GM19035 (cell line): Measurements from ENCODE around the gene DAPK2.
"Not testable (repeated sequence)": the region's sequence is repeated elsewhere in the genome, so short reads cannot be mapped to it uniquely, and the experiment has no call there.

Source experiments
- ATAC-seq: cut with Tn5 transposase; IDR thresholded peaks from one replicate; pipeline ENCODE4 v1.9.1; 2021; ENCODE audit not compliant: unreplicated experiment

DAPK2 gene

DNA sequence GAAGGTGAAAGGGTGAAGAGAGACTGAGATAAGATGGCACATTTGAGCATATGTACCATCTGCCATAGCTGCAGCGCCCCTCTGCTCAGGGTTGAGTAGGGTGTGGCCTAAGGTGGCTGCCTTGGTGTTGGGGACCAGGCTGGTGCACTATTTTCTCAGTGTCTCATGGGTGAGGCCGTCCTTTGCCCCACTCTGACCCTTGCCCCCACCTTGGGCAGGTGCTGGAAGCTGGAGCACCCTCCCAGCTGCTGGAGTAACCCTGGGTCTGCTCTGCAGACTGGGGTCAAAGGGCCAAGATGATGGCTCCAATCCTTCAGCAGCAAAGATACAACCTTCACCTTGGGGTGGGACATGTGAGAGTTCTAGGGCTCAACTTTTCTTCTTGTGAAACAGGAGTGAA, 69.2 kb downstream of the DAPK2 start:
- no peak for ATAC-seq

DNA sequence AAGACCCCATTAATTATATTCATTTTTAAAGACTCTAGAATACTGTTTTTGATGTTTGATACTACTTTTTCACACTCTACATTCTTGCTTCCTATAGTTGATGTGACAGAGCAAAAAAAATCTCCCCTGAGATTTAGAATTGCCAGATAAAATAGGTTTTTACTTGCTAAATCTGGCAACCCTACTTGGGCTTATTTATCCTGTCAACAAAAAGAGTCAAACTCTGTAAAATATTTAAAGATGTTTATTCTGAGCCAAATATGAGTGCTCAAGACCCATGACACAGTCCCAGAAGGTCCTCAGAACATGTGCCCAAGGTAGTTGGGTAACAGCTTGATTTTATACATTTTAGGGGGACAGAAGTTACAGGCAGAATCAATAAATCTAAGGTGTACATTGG, 72.3 kb downstream of the DAPK2 start:
- ATAC-seq = no peak

DNA sequence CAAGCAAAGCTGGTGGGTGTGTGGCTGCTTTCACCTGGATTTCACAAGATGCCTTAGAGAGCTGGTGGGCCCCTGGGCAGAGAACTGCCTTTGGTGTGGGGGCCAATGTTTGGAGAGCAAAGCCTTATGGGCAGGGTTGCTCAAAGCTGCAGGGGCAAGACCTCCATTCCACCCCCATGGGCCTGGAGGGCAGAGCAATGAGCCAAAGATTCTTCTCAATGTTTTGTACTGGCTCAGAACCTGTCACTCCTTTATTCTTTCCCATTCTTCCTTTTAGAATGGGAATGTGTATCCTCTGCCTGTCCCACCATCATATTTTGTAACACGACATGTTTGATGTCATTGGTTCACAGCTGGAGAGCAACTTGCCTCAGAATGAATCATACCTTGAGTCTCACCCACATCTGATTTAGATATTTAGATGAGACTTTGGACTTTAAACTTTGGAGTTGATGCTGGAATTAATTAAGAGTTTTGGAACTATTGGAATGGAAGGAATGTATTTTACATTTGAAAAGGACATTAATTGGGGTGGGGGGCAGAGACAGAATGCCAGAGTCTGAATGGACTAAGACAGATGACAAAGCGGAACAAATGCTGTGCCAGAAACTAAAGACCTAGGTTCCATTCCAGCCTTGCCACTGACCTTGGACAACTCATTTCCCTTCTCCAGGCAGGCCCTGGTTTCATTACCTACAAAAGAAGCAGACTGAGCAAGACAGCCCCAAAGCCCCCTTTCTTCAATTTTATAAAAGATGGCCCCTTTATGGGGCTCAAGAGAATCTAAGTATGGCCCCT, 72.9 kb downstream of the DAPK2 start:
- no peak for ATAC-seq

DNA sequence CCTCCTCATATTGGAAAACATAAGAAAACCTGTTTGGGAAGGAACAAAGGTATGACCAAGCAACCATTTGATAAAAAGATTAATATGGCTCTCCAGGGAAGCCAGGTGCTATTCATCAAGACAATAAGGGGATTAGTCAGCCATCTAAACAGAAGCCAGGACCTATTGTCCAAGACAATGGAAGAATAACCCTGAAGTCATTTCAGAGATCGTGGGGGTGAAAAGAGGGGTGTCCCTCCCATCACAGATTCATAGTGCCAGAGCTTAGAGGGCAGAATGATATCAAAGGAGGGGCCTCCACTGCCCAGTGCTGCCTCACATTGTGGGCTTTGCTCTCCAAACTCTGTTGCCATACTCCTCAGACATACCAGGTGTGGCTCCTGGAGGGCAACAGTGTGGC, 73.5 kb downstream of the DAPK2 start:
- ATAC-seq = no peak

DNA sequence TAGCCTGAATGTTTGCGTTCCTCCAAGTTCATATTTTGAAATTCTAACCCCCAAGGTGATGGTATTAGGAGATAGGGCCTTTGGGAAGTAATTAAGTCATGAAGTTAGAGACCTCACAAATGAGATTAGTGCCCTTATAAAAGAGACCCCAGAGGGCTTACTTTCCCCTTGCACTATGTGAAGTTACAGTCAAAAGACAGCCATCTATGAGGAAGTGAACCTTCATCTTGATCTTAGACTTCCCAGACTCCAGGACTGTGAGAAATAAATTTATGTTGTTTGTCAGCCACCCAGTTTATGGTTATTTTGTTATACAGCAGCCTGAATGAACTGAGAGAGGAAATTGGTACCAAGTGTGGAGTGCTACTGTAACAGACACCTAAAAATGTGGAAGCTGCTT, 74.4 kb downstream of the DAPK2 start:
- ATAC-seq = no peak

DNA sequence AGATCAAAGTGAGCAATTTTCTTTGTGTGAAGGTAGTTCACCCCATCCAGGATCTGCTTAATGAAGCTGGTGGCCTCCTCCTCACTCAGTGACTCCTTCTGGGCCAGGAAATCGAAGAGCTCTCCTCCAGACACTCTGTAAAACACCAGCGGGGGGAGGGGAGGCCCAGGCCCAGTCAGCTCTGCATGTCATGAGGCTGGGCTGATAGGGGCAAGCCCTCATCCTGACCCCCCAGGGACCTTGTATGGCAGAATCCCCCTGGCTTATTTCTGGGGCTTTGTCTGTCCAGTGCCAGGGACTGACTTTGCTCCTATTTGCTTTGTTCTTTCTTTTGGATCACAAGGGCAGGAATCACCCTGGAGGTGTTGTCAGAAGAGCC, 74.9 kb downstream of the DAPK2 start:
- ATAC-seq = peak; percentile 16

DNA sequence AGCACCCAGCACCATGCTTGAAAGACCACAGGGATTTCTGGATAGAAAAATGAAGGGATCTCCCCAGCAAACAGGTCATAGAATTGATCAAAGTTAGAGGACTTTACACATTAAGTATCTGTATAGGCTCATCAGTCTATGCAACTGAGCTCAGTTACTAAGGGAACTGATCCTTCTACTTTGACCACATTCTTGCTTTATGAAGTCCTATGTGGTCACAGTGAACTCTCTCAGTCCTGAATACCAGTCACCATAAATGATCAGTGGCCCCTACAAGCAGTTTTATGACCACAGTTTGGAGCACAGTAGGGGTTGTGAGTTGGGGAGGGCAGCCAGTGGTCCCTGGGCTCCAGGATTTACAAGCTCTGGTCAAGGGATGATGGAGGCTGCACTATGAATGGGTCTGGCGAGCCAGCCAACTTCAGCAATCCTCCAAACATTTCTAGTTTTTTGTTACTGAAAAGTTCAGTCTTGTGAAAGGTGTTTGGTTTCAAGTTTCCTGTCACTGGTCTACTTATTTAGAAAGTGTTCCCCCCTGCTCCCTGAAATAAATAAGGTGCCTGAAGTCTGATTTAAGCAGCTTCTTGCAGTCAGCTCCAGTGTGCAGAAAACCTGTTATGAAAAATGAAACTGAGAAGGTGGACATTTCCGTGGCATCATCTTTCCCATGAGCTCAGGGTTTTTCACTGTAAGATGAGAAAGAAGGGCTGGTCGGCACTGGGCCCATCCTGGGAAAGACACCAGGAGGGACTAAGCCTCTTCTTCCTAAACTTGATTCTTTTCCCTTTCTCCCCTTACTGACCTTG, 75.5 kb downstream of the DAPK2 start:
- ATAC-seq = peak; percentile 87

DNA sequence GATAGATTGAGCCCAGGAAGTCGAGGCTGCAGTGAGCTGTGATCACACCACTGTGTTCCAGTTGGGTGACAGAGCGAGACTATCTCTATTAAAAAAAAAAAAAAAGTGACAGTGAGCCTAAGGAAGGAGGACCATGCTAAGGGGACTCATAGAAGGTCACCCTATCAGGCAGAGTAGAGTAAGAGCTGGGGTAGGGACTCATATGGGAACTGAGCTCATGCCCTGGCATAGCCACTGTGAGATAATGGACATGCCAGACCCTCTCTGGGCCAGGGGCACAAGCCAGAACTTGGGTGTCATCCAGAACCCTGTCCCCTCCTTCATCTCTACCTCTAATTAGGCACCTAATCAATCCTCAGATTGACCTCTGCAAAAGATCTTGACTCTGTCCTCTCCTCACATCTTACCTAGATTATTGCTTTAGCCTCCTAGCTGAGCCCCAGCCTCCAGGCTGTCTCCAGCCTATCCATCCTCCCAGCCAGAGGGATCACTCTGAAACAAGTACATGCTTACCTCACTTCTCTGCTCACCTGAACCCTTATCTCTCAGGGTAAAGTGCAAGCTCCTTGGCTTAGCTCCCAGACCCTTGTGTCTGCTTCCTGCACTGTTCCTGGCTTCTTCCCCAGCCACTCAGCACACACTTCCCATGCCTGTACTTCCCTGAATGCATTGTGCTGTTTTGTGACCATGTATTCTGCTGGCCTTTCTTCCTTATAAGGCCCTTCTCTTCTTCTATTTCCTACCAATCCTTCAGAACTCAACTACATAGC, 76.4 kb downstream of the DAPK2 start:
- ATAC-seq = no peak

DNA sequence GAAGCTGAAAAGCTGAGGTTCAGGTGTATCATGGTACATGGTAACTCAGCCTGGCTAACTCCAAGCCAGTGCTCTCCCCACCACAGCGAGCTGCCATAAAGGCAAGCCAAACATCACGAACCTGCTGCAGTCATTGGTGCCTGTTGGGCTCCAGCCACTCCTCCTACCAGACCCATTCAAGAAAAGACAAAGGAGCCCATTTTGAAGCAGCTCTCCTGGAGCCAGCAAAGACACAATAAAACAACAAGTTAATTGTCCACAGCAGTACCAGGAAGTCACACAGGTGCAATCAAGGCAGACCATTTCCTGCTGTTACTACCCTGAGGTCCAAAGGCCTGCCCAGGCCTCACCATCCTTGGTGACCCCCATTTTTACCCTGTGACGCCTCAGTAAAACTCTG, 77.6 kb downstream of the DAPK2 start:
- no peak for ATAC-seq

DNA sequence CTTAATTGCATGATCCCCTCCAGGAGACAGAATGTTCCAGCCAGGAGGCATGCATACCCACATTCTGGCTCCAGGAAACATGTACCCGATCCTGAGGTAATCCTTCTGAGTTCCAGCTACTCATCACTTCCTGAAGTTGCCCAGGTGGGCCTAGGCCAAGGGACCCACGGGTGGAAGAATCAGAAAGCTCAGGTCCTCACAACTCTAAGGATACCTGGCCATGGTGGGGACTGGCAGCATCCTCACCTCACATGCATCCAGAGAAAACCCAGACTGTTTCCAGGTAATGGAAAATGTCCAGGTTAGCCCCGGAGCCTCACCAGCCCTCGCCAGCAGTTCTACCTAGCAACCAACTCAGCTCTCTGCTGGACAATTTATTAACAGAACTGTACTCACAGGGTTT, 78.2 kb downstream of the DAPK2 start:
- ATAC-seq = no peak

DNA sequence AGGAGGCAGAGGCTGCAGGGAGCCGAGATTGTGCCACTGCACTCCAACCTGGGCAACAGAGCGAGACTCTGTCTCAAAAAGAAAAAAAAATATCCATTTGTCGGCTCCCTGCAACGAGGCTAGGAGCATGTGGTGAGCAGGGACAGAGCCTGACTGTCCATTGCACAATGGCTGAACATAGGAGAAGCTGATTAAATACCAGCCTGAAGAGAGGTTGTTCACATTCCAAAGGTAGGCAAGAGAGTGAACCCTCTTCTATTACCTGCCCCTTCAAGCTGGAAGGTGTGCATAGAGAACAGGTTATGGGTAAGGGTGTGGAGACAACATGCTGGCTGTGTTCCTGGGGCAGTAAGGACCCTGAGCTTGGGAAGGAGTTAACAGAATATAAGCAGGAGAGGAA, 78.7 kb downstream of the DAPK2 start:
- no peak for ATAC-seq

DNA sequence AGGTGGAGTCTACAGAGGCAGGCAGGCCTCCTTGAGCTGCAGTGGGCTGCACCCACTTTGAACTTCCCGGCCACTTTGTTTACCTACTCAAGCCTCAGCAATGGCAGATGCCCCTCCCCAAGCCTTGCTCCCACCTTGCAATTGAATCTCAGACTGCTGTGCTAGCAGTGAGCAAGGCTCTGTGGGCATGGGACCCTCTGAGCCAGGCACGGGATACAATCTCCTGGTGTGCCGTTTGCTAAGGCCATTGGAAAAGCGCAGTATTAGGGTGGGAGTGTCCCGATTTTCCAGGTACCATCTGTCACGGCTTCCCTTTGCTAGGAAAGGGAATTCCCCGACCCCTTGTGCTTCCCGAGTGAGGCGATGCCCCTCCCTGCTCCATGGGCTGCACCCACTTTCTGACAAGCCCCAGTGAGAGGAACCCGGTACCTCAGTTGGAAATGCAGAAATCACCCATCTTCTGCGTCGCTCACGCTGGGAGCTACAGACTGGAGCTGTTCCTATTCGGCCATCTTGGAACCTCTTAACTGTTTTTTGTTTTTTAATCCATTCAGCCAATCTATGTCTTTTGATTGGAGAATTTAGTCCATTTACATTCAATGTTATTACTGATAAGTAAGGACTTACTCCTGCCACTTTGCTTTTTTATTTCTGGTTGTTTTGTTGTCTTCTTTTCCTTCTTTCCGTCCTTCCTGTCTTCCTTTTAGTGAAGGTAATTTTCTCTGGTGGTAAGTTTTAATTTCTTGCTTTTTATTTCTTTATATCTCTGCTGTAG, 83.2 kb downstream of the DAPK2 start:
- ATAC-seq = not testable (repeated sequence)

DNA sequence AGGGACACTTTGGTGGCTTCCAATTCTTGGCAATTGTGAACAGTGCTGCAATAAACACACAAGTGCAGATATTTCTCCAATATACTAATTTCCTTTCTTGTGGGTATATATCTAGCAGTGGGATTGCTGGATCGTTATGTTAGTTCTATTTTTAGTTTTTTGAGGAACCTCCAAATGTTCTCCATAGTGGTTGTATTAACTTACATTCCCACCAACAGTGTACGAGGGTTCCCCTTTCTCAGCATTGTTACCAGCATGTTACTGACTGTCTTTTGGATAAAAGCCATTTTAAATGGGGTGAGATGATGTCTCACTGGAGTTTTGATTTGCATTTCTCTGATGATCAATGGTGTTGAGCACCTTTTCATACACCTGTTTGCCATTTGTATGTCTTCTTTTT, 92.8 kb downstream of the DAPK2 start:
- no peak for ATAC-seq

DNA sequence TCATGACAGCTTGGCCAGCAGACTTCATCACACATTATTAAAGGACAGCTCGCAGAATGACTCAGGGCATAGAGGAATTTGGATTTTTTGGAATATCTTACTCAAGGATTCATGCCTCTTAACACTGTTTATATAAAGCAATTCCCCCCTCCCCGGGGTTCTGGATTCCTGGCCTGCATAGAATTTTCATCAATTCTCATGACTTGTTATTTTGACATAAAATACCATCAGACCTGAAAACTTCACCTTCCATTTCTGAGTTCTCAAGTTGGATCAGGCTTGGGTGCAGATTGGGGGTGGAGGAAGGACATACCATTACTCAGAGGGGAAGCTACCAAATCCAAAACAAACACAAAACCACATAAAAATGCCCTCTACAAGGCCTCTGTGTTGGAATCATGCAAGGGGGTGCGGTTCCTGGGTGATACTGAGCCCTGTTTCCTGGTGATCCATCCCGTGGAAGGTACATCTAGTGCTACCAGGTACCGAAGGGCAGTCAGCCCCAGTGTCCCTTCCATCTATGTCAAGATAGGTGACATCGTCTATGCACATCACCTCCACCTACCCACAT, 95.3 kb downstream of the DAPK2 start:
- ATAC-seq = no peak

DNA sequence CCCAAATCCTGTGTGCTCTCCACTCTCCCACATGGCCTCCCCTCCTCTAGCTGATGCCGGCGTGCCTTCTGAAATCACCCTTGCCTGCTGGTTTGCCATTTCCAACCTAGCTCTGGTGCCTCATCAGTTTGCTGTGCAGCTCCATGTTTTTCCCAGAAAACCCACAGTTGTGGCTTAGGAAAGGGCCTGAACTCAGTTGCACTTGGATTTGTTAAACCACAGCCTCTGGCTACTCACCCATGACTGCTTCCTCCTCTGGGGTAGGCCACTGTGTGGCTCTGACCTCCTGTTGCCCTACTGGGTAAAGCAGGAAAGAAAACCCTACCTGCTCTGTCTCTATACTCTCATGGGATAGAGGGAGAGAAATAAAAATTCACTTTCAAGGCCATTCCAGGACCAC, 97.3 kb downstream of the DAPK2 start:
- no peak for ATAC-seq

DNA sequence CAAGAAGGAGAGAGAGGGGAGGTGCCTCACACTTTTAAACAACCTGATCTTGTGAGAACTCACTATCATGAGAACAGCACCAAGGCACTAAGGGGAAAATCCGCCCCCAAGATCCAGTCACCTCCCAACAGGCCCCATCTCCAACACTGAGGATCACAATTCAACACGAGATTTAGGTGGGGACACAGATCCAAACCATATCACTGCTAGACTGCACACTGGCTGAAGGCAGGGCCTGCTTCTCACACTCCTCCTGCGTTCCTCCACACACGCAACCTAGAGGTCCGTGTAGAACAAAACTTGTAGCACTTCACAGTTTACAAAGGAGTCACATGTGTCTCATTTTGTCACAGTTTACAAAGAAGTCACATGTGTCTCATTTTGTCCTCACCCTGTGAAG, 97.8 kb downstream of the DAPK2 start:
- no peak for ATAC-seq

DNA sequence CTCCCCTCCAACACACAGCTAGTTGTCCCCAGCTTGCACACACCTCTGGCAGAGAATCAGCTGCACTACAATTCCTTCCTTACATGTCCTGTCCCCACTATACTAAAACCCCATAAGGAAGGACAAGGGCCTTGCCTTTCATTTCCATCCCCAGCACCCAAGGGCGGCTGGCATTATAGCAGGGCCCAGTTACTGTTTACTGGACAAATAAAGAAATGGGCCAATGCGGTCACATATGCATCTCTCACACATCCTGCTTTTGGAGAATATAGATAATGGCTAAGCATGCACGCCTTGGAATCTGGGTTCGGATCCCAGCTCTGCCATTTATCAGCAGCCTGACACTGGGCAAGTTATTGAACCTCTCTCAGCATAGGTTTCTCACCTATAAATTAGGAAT, 99.1 kb downstream of the DAPK2 start:
- no peak for ATAC-seq

DNA sequence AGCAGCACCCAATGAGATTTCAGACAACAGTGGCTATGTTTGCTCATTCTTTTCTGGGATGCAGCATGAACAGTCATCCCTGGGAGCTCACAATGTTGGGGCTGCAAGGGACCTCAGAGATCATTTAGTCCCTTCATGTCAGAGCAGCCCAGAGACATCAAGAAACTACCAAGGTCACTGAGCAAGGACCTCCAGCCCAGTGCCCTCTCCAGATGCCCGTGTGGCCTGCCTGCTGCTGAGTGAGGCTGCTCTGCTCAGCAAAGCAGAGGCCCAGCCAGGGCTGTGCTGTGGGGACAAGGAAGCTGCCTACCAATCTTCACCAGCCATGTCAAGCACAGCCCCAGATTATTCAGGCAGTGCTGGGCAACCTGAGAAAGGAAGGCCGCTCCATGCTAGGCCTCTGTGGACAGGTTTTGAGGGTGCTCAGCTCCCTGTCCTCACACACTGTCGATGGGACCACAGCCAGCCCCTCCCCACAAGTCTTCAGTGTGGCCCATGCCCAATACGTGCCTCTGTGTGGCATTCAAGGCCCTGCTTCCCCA, 99.7 kb downstream of the DAPK2 start:
- no peak for ATAC-seq

DNA sequence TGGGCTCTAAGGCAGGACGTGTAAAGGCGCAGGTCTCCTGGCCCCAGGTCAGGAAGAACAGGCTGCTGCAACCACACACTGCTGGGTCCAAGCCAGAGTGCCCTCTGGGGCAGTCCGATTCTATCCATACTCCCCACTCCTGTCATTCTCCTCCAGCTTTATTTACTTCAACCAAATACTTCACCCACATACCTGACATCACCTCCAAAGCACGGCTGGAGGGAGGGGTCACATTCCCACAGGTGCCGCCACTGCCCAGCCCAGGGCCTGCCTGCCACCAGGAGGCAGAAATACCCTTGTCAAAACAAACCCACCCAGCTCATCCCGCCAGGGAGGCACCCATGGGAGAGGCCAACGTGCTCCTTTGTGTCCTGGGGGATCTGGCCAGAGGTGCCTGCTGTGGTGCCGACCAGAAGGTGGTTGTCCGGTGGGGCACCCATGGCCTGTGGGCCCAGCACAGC, 100.4 kb downstream of the DAPK2 start:
- ATAC-seq = no peak
